HL-60 (cell line): ENCODE measurements around the gene CACNA1D.

Experiments
- DNase-seq, 2 experiments: peaks; one replicate each; pipeline ENCODE4 v3.0.0-alpha.2; 2010 to 2020; ENCODE audit warnings: low read depth in 1 of 2, low spot score in 1 of 2
- H3K27ac ChIP-seq: fragments of 250-450 bp; sonication (Bioruptor Pico); replicated peaks from 2 replicates; pipeline ENCODE4 v1.5.1; 2020; ENCODE audit warnings: mild to moderate bottlenecking, moderate library complexity
- H3K27me3 ChIP-seq: fragments of 250-450 bp; sonication (Bioruptor Pico); 2 replicates; pipeline ENCODE4 v1.5.1; 2021; ENCODE audit warnings: mild to moderate bottlenecking, moderate library complexity; ENCODE audit not compliant: insufficient read depth, poor library complexity, severe bottlenecking
- H3K4me3 ChIP-seq: replicated peaks from 2 replicates; pipeline ENCODE4 v1.5.1; 2011; ENCODE audit warnings: mild to moderate bottlenecking, control low read depth, low read length; ENCODE audit not compliant: insufficient read depth
- GABPA ChIP-seq: IDR thresholded peaks from 2 replicates; pipeline ENCODE4 v1.6.1; 2012; ENCODE audit warnings: low read depth
- POLR2AphosphoS5 ChIP-seq: IDR thresholded peaks from 2 replicates; pipeline ENCODE4 v1.6.1; 2012; ENCODE audit warnings: low read depth
- SPI1 ChIP-seq: IDR thresholded peaks from 2 replicates; pipeline ENCODE4 v1.6.1; 2012; ENCODE audit warnings: low read depth, mild to moderate bottlenecking, borderline replicate concordance
- TF ChIP-seq, protein P1 (sequence below): IDR thresholded peaks from 2 replicates; pipeline ENCODE4 v1.6.1; 2012; ENCODE audit warnings: low read depth; ENCODE audit not compliant: insufficient replicate concordance
- TF ChIP-seq, protein P2 (sequence below): IDR thresholded peaks from one replicate; pipeline ENCODE4 v1.5.1; 2011; ENCODE audit warnings: low read length, control low read depth, inconsistent platforms; ENCODE audit not compliant: insufficient read depth

Gene CACNA1D

DNA sequence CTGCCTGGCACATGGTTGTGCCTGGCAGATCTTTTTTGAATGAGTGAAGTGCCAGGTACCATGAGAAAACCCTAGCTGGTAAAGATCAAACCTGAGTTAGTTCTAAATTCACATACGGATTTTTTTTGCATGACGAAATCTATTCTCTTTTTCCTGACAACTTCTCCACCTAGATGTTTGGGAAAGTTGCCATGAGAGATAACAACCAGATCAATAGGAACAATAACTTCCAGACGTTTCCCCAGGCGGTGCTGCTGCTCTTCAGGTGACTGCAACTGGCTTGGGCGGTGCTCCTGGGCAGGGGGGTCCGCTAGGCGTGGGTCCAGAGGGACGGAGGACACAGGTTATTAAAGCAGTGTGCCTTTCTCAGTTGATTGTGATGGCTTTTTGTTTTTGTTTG lies 280.0 kb downstream of the CACNA1D start:
- no peak overlapping the region for H3K4me3 ChIP-seq
- DNase-seq, result no peak
- TF ChIP-seq GABPA (no peak), SPI1 (no peak)
- TF ChIP-seq, protein P1, sequence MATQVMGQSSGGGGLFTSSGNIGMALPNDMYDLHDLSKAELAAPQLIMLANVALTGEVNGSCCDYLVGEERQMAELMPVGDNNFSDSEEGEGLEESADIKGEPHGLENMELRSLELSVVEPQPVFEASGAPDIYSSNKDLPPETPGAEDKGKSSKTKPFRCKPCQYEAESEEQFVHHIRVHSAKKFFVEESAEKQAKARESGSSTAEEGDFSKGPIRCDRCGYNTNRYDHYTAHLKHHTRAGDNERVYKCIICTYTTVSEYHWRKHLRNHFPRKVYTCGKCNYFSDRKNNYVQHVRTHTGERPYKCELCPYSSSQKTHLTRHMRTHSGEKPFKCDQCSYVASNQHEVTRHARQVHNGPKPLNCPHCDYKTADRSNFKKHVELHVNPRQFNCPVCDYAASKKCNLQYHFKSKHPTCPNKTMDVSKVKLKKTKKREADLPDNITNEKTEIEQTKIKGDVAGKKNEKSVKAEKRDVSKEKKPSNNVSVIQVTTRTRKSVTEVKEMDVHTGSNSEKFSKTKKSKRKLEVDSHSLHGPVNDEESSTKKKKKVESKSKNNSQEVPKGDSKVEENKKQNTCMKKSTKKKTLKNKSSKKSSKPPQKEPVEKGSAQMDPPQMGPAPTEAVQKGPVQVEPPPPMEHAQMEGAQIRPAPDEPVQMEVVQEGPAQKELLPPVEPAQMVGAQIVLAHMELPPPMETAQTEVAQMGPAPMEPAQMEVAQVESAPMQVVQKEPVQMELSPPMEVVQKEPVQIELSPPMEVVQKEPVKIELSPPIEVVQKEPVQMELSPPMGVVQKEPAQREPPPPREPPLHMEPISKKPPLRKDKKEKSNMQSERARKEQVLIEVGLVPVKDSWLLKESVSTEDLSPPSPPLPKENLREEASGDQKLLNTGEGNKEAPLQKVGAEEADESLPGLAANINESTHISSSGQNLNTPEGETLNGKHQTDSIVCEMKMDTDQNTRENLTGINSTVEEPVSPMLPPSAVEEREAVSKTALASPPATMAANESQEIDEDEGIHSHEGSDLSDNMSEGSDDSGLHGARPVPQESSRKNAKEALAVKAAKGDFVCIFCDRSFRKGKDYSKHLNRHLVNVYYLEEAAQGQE, result no peak
- no peak overlapping the region for H3K27ac ChIP-seq
- H3K27me3 ChIP-seq, result peaks cover 3% of the 10 kb centered on the region

DNA sequence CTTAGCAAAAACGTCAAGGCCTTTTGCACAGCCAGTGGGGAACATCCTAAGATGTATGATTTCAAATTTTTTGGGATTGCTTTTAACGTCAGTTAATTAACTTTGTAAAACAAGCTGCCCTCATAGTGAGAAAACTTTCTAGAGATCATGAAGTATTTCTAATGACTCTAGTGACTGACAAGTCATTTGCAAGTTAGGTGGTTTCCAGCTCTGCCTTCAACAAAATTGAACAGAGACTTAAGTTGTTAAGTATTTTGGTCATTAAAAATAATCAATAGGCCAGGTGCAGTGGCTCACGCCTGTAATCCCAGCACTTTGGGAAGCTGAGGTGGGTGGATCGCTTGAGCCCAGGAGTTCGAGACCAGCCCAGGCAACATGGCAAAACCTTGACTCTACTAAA lies 280.6 kb downstream of the CACNA1D start:
- Histone ChIP-seq H3K27ac (no peak overlapping the region), H3K27me3 (peaks cover 3% of the 10 kb centered on the region), H3K4me3 (no peak overlapping the region)
- no peak for DNase-seq
- TF ChIP-seq GABPA, result no peak
- TF ChIP-seq POLR2AphosphoS5, result no peak
- TF ChIP-seq, protein P1, result no peak
- TF ChIP-seq SPI1, result no peak
- TF ChIP-seq, protein P2, sequence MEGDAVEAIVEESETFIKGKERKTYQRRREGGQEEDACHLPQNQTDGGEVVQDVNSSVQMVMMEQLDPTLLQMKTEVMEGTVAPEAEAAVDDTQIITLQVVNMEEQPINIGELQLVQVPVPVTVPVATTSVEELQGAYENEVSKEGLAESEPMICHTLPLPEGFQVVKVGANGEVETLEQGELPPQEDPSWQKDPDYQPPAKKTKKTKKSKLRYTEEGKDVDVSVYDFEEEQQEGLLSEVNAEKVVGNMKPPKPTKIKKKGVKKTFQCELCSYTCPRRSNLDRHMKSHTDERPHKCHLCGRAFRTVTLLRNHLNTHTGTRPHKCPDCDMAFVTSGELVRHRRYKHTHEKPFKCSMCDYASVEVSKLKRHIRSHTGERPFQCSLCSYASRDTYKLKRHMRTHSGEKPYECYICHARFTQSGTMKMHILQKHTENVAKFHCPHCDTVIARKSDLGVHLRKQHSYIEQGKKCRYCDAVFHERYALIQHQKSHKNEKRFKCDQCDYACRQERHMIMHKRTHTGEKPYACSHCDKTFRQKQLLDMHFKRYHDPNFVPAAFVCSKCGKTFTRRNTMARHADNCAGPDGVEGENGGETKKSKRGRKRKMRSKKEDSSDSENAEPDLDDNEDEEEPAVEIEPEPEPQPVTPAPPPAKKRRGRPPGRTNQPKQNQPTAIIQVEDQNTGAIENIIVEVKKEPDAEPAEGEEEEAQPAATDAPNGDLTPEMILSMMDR, result no peak

DNA sequence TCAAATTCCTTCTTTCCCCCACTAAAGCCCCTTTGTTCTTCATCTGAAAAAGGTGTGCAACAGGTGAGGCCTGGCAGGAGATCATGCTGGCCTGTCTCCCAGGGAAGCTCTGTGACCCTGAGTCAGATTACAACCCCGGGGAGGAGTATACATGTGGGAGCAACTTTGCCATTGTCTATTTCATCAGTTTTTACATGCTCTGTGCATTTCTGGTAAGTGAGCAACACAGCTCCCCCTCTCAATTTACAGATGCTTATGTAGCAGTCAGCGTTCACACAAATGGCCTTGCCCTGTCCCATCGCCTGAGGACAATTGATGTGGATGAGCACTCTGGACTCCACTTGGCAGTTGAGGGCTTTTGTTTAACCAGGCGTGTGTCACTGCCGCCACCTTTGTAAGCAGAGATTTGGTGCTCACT lies 281.4 kb downstream of the CACNA1D start:
- H3K27me3 ChIP-seq, result peaks cover 3% of the 10 kb centered on the region
- no peak for DNase-seq
- no peak overlapping the region for H3K27ac ChIP-seq
- no peak overlapping the region for H3K4me3 ChIP-seq
- TF ChIP-seq SPI1 (no peak), POLR2AphosphoS5 (no peak), GABPA (no peak)
- TF ChIP-seq, protein P2, result no peak
- TF ChIP-seq, protein P1, result no peak

DNA sequence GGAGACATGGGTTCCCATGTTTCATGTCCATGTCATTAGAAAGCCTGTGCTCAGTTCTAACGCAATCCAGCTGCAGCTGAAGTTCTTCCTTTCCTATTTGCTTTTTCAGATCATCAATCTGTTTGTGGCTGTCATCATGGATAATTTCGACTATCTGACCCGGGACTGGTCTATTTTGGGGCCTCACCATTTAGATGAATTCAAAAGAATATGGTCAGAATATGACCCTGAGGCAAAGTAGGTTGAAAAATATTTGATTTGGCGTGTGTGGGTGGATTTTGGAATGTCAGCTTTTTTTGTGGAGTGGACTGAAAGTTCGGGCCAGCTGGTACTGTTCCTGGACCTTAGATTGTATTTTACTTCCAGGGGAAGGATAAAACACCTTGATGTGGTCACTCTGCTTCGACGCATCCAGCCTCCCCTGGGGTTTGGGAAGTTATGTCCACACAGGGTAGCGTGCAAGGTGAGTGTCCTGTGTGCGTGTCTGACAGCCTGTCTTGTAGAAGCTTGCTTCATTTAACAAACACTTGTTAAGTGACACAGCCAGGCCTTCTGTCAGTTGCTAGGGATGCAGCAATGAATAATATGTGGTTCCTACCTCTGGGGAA lies 282.2 kb downstream of the CACNA1D start:
- H3K27me3 ChIP-seq, result no peaks in the 10 kb centered on the region
- DNase-seq, result no peak
- TF ChIP-seq, protein P1, result no peak
- TF ChIP-seq POLR2AphosphoS5 (no peak), SPI1 (no peak), GABPA (no peak)
- TF ChIP-seq, protein P2, result no peak
- no peak overlapping the region for H3K27ac ChIP-seq
- H3K4me3 ChIP-seq, result no peak overlapping the region
